Body of pancreas (tissue), 4 donors: ENCODE data around the gene TYRO3. TPM values are rescaled to one million over a fixed set of nuclear protein-coding genes. Genes with fewer than 3 reads are reported as not detected.

Source experiments
- ATAC-seq: fragments of 150-250 bp; one replicate; pipeline ENCODE4 v1.9.1; 2016
- DNase-seq, 4 donors: peaks; one replicate each; pipeline ENCODE4 v3.0.0-alpha.2; 2019
- H3K27ac ChIP-seq, 4 donors: fragments of 200-600 bp; sonication (generic); 1 replicate in 3 of 4; 2 replicates in 1 of 4; pipeline versions ENCODE4 v1.5.1 to v1.6.1; 2016 to 2019; ENCODE audit warnings: mild to moderate bottlenecking in 1 of 4, mixed read lengths in 1 of 4, moderate library complexity in 1 of 4
- H3K27me3 ChIP-seq, 2 donors: fragments of 200-600 bp; sonication (generic); one replicate each; pipeline ENCODE4 v1.6.0; 2016; ENCODE audit warnings: mild to moderate bottlenecking in 1 of 2
- H3K36me3 ChIP-seq, 2 donors: fragments of 200-600 bp; sonication (generic); replicated peaks in 1 of 2; 2 replicates each; pipeline ENCODE4 v1.5.1; 2016; ENCODE audit warnings: low read depth in 2 of 2; ENCODE audit not compliant: insufficient read depth in 1 of 2
- H3K4me1 ChIP-seq: fragments of 200-600 bp; sonication (generic); one replicate; pipeline ENCODE4 v1.6.0; 2016
- H3K4me3 ChIP-seq, 2 donors: fragments of 200-600 bp; sonication (generic); 1 replicate in 1 of 2; 2 replicates in 1 of 2; pipeline ENCODE4 v1.5.1; 2016 to 2019
- H3K9me3 ChIP-seq, 3 donors: fragments of 200-600 bp; sonication (generic); 1 replicate in 2 of 3; 2 replicates in 1 of 3; pipeline ENCODE4 v1.5.1; 2016
- CTCF ChIP-seq, 7 experiments: fragments of 450-650 bp in 4 of 7; fragments of 200-600 bp in 3 of 7; sonication (generic) in 3 of 7; IDR thresholded peaks; one replicate each; pipeline ENCODE4 v1.5.1; 2016 to 2019; ENCODE audit warnings: antibody characterized with exemption in 7 of 7
- POLR2A ChIP-seq, 3 donors: fragments of 450-650 bp; IDR thresholded peaks; one replicate each; pipeline ENCODE4 v1.6.1; 2016; ENCODE audit warnings: antibody characterized with exemption in 3 of 3, mild to moderate bottlenecking in 2 of 3
- WGBS, 2 donors: methylation state at CpG; one replicate each; pipeline ENCODE4 v1.1.5; 2017; 5-methylcytosine and 5-hydroxymethylcytosine counted together
- intact Hi-C: fragments of 100-400 bp; cut with DNase I; formaldehyde crosslinking; loops from one replicate; pipeline ENCODE4 v1.15.1; 2023
- total RNA-seq, 2 donors: library from RNA; depleted of rRNA; stranded (reverse); fragments of >200 nt; gene quantifications; one replicate each; pipeline ENCODE4 v1.1.0, GENCODE V29; 2016

TYRO3 gene
- total RNA-seq, 2 donors from 2014 or later: 10.9 to 12.5 TPM

GRCh38 chr15:41594801-41595746 is 36.1 kb downstream of the TYRO3 start:
- Histone ChIP-seq H3K36me3 (no peaks in the 10 kb centered on the region), H3K4me1 (no peaks in the 10 kb centered on the region), H3K4me3 (no peak overlapping the region), H3K27ac (no peak overlapping the region), H3K9me3 (no peaks in the 10 kb centered on the region), H3K27me3 (no peaks in the 10 kb centered on the region)
- intact Hi-C loops: no loop called here
- no peak for ATAC-seq
- no peak for DNase-seq
- TF ChIP-seq CTCF (IDR thresholded peaks at IDR 0.05): no peak
- no peak for TF ChIP-seq POLR2A (IDR thresholded peaks at IDR 0.05)
- 79 to 86% methylated on average over 10 of the region's 10 CpGs for WGBS, 2 donors

- no peak overlapping the region for H3K27ac ChIP-seq
- DNase-seq: no peak
- intact Hi-C loops: no loop called here
- no peaks in the 10 kb centered on the region for H3K27me3 ChIP-seq
- TF ChIP-seq POLR2A (IDR thresholded peaks at IDR 0.05) (no peak), CTCF (IDR thresholded peaks at IDR 0.05) (no peak)
- no peaks in the 10 kb centered on the region for H3K9me3 ChIP-seq
- no peak for ATAC-seq
- no peaks in the 10 kb centered on the region for H3K4me1 ChIP-seq
- no peak overlapping the region for H3K4me3 ChIP-seq
- no peaks in the 10 kb centered on the region for H3K36me3 ChIP-seq
- 81 to 85% methylated on average over 4 of the region's 4 CpGs for WGBS, 2 donors
Observed at GRCh38 chr15:41596972-41597371, 38.0 kb downstream of the TYRO3 start.

GRCh38 chr15:41597787-41598186 is 38.8 kb downstream of the TYRO3 start:
- no peak overlapping the region for H3K27ac ChIP-seq
- ATAC-seq (no peak), DNase-seq (no peak)
- no peak overlapping the region for H3K4me3 ChIP-seq
- no peaks in the 10 kb centered on the region for H3K9me3 ChIP-seq
- 90 to 92% methylated on average over 4 to 5 of the region's 5 CpGs for WGBS, 2 donors
- no peaks in the 10 kb centered on the region for H3K27me3 ChIP-seq
- intact Hi-C loops: no loop called here
- H3K4me1 ChIP-seq: no peaks in the 10 kb centered on the region
- TF ChIP-seq CTCF (IDR thresholded peaks at IDR 0.05): no peak
- TF ChIP-seq POLR2A (IDR thresholded peaks at IDR 0.05): no peak
- no peaks in the 10 kb centered on the region for H3K36me3 ChIP-seq

GRCh38 chr15:41599061-41599460 is 40.0 kb downstream of the TYRO3 start:
- no peak for ATAC-seq
- intact Hi-C loops: no loop called here
- 64 to 100% methylated on average over 1 of the region's 1 CpG for WGBS, 2 donors
- Histone ChIP-seq H3K27me3 (no peaks in the 10 kb centered on the region), H3K4me1 (peaks cover 3% of the 10 kb centered on the region), H3K9me3 (no peaks in the 10 kb centered on the region), H3K36me3 (no peaks in the 10 kb centered on the region), H3K4me3 (no peak overlapping the region), H3K27ac (no peak overlapping the region)
- no peak for DNase-seq
- no peak for TF ChIP-seq POLR2A (IDR thresholded peaks at IDR 0.05)
- no peak for TF ChIP-seq CTCF (IDR thresholded peaks at IDR 0.05)
